ENCODE data around the gene OGFR.

DNA sequence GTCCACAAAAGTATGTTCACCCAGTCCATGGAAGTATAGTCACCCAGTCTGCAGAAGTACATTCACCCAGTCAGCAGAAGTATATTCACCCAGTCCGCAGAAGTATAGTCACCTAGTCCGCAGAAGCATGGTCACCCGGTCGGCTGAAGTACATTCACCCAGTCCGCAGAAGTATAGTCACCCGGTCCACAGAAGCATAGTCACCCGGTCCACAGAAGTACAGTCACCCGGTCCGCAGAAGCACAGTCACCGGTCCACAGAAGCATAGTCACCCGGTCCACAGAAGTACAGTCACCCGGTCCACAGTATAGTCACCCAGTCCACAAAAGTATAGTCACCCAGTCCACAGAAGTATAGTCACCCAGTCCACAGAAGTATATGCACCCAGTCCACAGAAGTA, 48.2 kb downstream of the OGFR start:
- TF ChIP-seq, protein P1, sequence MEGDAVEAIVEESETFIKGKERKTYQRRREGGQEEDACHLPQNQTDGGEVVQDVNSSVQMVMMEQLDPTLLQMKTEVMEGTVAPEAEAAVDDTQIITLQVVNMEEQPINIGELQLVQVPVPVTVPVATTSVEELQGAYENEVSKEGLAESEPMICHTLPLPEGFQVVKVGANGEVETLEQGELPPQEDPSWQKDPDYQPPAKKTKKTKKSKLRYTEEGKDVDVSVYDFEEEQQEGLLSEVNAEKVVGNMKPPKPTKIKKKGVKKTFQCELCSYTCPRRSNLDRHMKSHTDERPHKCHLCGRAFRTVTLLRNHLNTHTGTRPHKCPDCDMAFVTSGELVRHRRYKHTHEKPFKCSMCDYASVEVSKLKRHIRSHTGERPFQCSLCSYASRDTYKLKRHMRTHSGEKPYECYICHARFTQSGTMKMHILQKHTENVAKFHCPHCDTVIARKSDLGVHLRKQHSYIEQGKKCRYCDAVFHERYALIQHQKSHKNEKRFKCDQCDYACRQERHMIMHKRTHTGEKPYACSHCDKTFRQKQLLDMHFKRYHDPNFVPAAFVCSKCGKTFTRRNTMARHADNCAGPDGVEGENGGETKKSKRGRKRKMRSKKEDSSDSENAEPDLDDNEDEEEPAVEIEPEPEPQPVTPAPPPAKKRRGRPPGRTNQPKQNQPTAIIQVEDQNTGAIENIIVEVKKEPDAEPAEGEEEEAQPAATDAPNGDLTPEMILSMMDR (IDR thresholded peaks at IDR 0.05) = no peak
- TF ChIP-seq POLR2A (IDR thresholded peaks at IDR 0.05) = no peak
